Activated naive CD4-positive, alpha-beta T cell (primary cell): ENCODE measurements around the gene APOA5.
"Not testable (repeated sequence)": the region's sequence is repeated elsewhere in the genome, so short reads cannot be mapped to it uniquely, and the experiment has no call there.

ENCODE experiments used
- DNase-seq, 4 experiments: peaks; one replicate each; lab custom pipeline; 2025; lab: John Stamatoyannopoulos, UW

APOA5 gene

DNA sequence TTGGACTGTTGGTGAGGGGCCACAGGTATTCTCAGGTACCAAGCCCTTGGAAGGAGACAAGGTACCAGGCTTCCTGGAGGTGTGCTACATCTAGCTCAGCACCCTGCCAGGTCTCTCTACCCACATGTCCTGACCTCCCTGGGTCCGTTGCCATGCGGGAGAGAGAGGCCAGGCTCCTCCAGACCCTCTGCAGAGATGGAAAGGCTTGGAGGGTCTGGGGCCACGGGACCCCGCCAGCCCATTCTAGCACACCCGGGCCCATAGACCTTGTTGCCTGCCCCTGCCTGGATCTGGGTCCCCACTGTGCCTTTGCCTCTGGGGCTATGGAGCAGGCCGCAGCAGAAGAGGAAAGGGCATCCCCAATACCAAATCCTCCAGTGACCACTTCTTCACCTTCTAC is 35.8 kb upstream of the APOA5 start:
- no peak for DNase-seq

DNA sequence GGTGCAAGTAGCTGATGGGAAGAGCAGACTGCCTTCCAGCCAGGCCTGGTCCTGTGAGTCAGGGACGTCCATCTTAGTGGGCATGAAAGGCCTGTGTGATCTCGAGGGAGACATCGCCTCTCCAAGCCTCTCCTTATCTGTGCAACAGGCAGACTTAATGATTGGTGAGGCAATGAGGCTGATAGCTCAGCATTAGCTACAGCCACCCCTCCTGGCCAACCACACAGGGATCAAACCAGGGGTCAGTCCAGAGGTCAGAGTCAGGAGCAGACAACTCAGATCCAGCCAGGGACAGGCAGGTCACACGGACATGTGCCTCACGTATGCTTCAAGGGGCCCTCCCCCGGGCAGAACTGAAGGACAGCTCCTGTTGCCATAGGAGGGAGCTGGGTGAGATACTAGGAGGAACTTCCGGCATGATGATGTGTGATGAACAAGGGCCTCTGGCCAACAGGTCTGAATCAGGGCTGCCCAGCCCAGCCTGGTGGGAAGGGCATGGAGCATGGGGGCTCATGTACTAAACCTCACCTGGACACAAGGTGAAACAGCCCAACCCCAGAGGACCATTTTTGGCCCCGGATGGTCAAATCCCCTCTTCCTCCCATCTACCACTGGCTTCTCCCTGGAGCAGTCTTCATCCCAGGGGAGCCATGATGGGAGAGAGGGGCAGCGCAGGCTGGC is 35.2 kb upstream of the APOA5 start:
- DNase-seq = no peak

DNA sequence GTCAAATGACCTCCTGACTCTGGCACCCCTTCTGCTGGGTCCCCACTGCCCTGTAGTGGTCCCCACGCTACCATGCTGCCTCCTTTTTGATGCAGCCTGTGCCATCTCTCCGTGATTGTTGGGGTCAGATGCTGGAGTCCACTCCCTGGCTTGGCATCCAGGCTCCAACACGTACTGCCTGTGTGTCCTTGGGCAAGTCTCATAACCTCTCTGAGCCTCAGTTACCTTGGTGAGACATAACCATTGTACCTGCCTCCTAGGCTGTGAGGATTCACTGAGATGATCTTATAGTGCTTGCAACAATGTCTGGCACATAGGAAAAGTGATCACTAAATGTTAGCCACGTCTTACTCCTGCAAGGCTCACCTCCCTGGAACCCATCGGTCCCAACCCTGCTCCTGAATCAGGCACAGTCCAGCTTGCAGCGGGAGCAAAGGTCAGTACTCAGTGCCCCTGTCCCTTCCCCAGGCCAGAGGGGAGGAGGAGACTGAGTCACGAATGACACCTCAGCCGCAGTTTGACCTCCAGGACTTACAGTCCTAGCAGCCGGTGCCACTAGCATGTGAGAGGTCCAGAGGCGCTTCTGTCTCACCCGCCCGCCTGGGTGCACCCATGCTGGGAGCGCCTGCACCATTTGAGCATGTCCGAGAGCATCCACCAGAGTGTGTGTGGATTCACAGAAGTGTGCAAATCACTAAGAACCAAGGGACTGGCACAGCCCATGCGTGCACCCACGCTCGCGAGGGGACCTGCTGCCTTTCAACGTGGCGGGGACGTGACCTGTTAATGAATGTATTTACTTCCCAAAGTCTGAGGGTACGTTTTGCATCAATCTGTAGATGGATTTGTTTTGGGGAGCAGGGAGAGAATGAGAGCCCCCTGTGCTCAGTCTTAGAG is 34.4 kb upstream of the APOA5 start:
- DNase-seq = no peak

DNA sequence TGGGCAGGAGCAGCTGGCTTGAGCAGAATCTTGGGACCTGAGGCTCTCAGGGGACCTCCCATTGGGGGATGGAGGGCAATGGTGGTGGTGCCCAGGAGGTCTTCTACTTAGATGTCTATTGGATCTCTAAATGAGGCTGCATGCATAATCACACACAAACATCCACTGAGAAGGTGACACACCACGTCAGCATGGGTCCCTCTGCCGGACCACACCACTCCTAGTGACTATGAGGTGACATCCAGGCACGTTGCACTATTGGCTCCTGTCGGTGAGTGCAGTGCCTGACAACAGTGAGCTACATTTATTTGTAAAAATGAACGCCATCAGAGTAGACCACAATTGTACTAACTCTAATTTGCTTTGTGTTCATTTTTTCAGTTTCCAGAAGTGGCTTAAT is 33.8 kb upstream of the APOA5 start:
- no peak for DNase-seq

DNA sequence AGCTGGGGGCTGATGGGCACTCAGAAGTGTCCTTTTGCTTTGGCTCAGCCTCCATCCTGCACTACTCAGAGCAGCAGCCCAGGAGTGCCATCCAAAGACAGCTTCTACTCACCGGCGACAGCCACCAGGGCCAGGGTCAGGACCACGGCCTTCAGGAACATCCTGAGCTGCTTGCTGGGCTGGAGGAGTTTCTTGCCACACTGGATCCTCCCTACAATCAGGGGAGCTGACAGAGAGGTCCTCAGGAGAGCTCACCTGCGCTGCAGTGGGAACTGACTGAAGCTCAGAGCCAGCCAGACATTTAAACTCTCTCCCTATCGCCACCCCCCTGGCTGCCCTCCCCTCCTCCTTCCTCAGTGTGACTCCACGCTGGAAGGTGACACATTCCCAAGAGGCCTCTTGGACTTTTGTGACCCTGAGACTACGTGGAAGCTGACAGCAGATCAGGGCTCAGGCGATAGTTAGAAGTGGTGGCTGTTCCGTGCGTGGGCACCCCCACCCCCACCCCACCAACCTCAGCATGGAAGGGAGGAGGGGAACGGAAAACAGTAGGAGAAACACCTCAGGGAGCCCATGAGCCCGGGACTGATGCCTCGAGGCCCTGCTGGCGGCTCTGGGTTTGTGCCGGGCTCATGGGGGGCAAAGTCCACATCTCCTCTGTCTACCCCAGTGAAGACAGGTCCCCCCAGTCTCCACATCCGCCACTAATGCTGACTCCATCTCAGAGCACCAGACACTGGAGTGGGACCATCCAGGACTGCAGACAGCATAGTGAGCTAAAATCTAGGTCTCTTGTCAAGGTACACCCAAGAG is 31.6 kb upstream of the APOA5 start, which contains the start of gene APOA4:
APOA4 (minus strand) TSS at position 274 of the 813 bp plus-strand sequence; CDS start at position 161, 113 bp downstream.
- DNase-seq = no peak

DNA sequence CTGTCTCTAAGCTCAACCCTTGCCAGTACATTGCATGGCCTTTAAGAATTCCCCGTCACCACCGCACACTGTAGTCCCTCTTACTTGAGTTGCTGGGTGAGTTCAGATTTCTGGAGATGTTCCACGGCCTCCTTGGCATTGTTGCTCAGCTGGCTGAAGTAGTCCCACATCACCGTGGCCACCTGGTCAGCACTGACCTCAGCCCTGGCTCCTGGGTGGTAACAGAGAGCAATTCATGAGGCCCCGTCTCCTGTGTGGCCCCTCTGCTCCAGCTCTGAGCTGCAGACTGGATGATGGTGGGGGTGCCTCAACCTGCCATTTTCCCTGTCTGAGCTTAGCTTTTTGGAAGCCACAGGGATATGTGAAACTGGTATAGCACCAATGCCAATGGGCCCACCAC is 30.9 kb upstream of the APOA5 start:
- no peak for DNase-seq

DNA sequence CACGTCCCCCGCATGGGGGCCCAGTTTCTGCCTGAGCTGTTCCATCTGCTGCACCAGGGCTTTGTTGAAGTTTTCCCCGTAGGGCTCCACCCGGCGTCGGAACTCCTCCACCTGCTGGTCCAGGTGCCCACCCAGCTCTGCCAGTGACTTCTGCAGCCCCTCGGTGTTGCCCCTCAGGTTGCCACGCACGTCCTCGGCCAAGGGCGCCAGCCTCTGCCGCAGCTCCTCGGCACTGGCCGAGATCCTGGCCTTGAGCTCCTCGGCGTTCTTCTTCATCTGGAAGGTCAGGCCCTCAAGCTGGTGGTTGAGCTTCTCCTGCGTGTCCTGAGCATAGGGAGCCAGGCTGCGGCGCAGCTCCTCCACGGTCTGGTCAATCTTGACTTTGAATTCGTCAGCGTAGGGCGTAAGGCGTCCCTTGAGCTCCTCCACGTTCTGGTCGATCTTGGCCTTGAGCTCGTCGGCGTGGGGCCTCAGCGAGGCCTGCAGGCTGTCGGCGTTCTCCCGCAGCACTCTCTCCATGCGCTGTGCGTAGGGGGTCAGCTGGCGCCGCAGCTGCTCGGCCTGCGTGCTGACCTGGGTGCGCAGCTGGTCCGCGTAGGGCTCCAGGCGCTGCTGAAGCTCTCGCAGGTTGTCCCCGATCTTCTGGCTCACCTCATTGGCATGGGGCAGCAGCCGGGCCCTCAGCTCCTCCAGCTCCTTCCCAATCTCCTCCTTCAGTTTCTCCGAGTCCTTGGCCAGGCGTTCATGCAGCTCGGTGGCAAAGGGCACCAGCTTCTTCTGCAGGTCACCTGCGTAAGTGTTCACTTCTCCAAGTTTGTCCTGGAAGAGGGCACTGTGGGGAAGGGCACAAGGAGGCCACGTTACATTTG is 29.6 kb upstream of the APOA5 start:
- DNase-seq = no peak

DNA sequence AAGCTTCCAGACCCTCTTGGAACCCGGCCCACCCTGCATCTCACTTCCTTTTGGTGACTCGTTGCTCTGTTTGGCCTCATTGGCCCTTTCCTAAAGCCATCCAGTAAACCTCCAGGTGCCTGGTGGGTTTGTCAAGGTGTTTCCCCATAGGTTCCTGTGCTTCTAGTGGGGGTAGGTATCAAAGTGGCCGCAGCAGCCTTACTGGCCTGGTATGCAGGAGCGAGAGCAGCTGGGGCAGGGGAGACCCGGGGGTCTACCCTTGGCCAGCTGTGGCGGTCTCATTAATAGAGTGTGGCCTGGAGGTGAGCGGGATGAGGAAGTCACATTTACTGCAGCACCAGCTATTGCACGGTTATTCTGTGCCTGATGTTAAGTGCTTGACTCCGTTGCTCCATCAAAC is 27.4 kb upstream of the APOA5 start:
- no peak for DNase-seq

DNA sequence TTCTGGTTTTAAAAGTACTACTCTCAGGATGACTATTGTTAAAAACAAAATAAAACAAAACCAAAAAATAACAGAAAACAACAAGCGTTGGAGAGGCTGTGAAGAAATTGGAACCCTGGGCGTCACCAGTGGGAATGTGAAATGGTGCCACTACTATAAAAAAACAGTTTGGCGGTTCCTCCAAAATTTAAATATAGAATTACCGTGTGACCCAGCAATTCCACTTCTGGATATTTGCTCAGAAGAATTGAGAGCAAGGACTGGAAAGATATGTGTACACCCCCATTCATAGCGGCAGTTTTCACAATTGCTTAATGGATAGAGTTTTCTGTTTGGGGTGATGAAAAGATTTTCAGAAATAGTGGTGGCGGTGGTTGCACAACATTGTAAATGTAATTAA is 22.8 kb upstream of the APOA5 start:
- no peak for DNase-seq

DNA sequence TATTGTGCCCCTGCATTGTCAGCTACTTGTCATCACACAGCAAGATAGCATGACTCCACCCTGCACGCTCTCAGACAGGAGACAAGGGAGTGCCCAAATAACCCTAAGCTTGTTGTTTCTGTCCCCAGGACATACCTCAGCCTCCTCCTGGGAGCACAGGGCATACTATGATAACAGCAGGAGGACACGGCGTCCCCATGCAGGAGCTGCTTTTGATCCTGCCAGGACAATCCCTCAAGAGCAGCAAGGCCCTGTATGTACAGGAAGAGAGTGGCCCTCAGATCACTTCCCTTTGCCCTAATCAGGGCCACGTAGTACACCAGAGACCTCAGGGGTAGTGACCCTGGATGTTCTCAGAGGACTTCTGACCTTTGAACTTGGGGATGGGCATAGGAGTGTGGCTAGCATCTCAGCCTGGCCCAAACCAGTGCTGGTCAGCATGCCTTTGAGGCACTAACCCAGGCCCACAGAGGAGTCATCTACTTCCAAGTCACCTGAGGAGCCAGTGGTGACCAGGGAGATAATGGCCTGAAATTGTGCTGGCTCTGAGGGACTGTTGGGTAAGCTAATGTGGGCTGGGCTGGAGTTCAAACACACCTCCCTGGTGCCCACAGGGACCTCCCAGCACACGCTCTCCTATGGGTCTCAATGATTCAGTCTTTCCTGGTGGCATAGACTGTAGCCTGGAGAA is 22.2 kb upstream of the APOA5 start:
- no peak for DNase-seq

DNA sequence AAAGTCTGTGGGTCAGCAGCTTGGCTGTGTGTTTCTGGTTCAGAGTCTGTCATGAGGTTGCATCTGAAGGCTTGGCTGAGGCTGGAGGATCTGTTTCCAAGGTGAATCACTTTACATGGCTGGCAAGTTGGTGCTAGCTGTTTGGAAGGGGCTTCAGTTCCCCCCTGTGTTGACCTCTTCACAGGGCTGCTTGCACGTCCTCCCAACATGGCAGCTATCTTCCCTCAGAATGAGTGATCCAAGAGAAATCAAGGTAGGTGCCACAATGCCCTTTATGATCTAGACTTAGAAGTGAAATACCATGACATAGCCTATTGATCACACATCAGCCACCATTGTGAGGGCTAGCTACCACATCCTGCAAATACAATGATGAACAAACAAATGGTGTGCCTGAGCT is 21.5 kb upstream of the APOA5 start:
- no peak for DNase-seq

DNA sequence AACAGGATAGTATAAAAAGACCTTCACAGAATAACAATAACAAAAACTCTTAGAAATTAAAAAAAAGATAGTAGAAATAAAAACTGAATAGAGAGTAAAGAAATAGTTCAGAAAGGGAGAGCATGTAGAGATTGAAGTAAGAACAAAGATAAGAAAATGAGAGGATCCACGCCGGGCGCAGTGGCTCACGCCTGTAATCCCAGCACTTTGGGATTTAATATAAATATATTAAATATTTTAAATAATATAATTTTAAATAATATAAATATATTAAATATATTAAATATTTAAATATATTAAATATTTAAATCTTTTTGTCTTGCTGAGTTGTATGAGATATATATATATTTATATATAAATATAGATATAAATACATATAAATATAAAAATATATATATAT is 20.4 kb upstream of the APOA5 start:
- no peak for DNase-seq

DNA sequence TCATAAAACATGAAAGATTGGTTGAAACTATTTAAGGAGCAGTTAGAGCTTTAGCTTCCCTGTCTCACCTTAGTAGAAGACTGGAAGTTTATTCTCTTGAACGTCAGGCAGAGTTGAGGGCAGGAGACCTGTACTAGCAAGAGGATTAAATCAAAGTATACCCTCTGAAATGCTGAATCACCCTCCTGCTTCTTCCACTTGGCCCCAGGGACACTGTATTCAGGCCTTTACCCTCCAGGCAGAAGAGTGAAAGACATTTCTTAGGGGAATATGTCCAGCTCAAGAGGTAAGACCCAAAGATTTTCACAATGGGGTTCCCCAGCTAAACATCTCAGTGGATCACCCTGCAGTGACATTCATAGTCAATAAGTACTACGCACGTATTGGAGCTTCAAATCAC is 19.5 kb upstream of the APOA5 start:
- no peak for DNase-seq

DNA sequence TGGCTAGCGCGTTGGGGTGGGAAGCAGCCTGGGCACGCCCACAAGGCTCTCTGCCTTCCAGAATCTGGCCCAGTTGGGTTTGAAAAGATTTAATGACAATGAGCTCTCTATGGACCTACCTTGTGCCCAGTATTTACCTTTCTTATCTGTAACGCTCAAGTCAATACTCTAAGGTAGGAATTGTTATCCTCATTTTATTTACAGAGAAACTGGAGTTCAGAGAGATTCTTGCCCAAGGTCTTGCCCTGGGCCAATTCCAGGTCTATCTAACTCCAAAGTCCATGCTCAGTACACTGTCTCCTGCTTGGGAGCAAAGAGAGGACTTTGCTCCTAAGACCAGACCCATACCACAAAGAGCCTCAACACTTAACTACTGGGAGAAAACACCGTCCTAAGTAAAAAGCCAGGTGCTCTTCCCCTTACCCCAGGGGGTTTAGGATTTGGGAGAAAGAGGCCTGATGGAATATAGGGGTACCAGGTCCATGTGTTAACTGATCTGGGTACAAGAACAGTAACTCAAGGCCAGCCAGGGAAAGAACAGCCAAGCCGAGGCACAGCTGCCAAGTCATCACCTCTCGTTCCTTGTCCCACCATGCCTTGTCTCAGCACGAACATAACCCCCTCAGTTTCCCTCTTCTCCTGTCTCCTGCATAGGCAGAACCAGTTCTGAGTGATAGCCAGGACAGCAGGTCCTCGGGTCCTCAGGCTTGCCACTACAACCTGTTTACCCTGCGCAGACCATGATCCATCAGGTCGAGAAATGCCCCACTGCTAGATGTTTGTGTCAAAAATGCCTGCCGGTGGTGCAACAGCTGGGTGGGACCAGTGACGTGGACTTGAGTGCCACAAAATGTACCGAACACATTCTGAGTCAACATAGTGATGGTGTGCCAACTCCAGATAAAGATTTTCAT is 16.8 kb upstream of the APOA5 start:
- DNase-seq = no peak

DNA sequence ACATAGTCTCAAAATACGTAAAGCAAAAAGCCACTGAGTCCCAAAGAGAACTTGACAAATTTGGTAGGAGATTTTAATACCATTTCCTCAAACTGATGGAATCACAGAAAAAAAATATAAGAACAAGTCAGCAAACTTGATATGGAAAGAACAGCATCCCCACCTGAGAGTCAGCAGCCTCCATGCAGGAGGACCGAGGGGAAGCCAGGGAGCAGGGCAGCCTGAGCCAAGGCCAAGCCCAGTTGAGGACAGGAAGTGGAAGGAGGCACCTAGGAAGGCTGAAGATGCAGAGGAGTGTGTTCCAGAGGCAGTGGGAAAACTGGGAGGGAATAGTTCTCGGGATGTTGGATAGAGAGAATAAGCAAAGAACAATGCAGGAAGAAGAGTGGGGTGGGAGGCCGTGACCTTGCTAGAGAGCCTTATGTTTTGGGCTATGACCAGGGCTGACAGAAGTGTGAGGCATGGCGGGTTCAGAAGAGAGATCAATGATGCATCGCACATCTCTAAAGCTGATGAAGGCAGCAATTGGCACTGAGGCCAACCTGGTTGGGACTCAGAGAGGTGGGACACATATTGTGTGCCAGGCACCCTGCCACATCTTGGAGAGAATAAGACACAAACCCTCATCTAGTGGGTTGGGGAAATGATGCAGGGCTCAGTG is 16.1 kb upstream of the APOA5 start:
- DNase-seq = no peak

DNA sequence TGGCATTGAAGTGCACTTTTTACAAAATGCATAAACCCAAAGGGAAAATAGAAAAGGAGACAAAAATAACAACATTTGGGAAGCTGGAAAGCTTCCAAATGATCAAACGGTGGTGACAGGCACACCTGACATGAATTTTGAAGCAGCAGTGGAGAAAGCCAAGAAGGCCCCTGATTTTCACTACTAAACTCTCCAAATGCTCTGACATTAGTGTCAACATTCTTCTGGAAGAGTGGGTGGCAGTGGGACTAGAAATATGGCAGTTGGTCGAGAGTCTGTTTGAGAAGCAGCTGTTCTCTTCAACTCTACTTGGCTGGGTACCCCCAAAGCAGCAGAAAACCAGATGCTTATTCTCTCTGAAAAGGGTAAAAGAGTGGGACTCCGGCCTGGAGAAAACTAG is 12.3 kb upstream of the APOA5 start:
- no peak for DNase-seq

DNA sequence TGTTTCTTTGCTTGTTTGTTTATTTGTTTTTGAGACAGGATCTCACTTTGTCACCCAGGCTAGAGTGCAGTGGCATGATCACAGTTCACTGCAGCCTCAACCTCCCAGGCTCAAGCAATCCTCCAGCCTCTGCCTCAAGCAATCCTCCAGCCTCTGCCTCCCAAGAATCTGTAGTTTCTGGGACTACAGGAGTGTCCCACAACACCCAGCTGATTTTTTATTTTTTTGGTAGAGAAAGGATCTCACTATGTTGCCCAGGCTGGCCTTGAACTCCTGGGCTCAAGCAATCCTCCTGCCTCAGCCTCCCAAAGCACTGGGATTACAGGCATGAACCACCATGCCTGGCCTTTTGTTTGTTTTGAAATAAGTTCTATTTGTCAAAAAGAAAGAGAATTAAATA is 10.0 kb upstream of the APOA5 start:
- DNase-seq = not testable (repeated sequence)

DNA sequence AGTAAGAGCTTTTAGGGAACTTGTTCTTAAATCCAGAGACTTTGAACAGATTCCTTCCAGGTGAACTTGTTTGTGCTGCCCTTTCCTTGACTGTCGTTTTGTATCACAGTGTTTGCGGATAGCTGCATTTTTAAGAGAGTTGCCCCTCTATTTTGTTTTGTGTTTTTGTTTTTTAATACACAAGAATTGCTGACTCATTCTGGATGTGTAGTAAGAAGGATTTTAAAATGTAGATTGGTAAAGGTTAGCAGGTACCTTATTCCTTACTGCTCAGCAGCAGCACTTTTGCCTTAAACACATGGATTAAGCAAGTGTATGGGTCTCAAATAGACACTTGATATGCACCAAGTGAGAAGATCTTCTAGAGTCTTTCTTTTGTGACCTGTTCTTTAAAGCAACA is 8.9 kb upstream of the APOA5 start:
- DNase-seq = no peak

DNA sequence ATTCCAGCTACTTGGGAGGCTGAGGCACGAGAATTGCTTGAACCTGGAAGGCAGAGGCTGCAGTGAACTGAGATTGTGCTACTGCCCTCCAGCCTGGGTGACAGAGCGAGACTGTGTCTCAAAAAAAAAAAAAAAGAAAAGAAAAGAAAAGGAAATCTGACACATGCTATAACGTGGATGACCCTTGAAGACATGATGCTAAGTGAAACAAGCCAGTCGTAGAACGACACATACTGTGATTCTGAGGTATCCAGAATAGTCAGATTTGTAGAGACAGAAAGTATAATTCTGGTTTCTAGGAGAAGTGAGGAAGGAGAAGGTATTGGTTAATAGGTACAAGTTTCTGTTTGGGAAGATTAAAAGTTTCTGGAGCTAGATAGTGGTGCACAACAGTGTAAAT is 6.7 kb upstream of the APOA5 start:
- no peak for DNase-seq
